Measurements from ENCODE around the gene ZC3H13.

DNA sequence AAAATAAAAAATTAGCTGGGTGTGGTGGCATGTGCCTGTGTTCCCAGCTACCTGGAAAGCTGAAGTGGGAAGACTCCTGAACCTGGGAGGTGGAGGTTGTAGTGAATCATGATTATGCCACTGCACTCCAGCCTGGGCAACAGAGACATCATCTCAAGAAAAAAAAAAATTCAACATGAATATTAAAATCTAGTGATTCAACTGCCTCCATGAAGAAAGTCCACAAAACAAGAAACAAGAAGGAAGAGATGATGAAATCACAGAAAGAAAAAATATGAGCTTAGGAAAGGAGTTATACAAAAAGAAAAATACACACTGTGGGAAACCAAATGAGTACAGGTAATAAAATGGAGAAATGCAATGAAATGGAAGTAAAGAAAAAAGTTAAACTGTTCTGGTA, 101.4 kb downstream of the ZC3H13 start:
- no peak for TF ChIP-seq GATA2 (IDR thresholded peaks at IDR 0.05; ENCODE audit: low read depth, low read length)
- TF ChIP-seq GATA3 (IDR thresholded peaks at IDR 0.05; ENCODE audit: low read depth, low read length): no peak
